NCI-H2171 treated with DMSO at 0.1 percent for 48 hours (cell line): ENCODE results near the gene SEMA5A.

Experiments used
- DNase-seq: peaks from one replicate; lab custom pipeline; 2025; lab: John Stamatoyannopoulos, UW

The SEMA5A gene

GRCh38 chr5:9512457-9512856 is 33.4 kb downstream of the SEMA5A start:
- DNase-seq, result no peak

GRCh38 chr5:9507974-9508373 is 37.9 kb downstream of the SEMA5A start:
- no peak for DNase-seq

DNA sequence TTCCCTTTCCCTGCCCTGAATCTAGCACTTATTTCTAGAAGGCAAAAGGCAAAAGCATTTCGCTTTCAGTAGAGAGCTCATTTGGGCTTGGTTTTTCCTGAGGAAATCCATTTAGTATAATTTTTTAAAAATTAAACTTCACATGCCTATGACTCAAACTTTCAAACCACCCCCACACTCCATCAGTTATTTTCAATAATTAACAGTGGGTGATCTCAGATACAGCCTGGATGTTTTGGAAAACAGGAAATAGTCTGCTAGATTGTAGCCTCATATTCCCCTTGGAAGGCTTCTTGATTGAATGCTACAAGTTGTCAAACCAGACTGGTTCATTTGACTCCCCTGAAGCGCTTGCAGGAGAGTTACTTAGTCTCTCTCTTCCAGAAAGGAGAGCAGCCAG is 40.6 kb downstream of the SEMA5A start:
- DNase-seq, result no peak

DNA sequence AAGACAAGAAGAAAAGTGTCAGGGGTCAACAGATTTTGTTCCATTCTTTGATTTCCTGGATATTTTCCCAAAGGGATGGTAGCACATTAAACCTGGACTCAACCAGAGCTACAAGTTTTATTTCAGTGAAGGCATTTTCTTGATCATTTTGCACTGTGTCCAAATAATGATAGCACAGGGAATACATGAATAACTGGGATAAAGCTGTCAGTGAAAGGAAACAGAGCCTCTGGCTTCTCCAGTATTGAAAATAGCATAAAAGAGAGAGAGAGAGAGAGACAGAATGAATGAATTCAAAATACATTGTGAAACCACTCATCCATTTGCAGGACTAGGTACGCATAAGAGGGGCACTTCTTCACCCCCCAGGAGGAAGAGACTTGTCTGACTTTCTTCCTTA is 43.0 kb downstream of the SEMA5A start:
- no peak for DNase-seq

DNA sequence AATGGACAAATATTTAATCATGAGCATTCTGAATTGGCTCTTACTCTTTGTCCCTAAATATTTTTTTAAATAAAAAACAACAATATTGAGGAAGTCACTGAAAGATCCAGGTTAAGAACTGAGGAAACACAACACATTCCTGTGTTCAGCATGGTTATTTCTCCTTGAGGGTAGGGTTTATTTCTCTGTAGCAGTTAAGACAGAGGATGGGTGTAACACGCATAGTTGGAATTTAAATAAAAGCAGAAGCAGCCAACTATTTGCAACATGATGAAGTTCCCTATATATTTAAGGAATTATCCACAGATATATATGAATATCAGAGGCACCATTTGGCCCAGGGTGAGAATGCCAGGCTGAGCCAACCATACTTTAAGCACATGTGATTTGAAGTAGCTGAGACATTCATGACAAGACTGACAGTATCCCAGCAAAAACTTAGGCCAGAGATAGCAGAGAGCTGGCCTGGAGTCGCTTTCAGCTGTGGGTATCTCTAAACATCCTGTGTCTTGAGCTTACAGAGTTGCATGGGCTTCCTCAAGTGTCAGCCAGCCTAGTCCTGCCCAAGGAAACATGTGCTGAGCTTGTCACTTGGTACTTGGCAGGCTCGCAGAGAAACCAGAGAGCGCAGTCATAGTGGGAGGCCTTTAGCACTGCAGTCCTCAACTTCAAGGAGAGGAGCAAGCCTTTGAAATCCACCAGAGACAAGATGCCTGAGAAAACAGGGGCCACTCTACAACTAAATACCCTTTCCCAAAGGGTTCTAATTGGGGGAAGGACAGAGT is 43.6 kb downstream of the SEMA5A start:
- DNase-seq, result no peak

- DNase-seq, result no peak
These were observed 45.2 kb downstream of the SEMA5A start for GRCh38 chr5:9500625-9501024.

- DNase-seq, result no peak
These were observed 45.7 kb downstream of the SEMA5A start for GRCh38 chr5:9500193-9500592.

GRCh38 chr5:9499498-9499876 is 46.4 kb downstream of the SEMA5A start:
- no peak for DNase-seq

DNA sequence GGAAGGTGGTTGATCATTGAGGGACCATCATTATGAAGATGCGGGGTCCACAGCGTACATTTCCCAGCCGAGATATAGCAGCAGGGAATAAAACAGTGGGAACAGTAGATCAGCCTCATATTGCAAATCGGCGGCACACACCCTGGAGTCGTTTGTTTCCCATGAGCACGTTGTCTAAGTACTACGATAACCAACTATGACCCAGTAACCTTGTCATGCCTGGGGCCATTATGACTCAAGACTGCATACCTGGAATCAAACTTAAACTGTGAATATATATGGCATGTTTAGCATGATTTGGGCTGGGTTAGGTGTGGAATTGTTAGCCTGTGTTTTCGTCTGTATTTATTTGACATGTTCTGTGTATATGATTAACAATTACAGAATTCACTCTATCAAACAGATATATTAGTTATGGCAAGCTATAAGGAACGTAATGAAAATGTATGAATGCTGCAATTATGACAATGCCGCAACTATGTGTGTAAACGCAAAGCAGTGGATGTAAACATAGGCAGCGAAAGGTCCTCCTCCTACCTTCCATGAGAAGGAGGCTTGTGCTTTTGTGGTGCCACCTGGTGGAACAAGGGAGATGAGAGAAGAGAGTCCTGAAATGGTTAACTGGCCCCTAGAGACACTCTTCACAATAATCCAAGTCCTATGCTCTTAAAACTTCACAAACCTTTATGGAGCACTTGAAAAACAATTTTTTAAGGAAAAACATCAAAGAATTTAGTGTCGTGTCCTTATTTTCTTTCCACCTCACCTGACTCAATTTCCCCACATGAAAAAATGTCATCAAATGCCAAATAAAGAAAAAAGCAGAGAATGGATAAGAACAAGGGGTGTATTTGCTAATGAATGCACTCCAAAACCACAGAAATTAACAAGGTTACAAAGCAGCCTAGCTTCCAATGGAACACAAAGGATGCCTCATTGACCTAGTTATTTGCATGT is 47.1 kb downstream of the SEMA5A start:
- peak; percentile 9 for DNase-seq

DNA sequence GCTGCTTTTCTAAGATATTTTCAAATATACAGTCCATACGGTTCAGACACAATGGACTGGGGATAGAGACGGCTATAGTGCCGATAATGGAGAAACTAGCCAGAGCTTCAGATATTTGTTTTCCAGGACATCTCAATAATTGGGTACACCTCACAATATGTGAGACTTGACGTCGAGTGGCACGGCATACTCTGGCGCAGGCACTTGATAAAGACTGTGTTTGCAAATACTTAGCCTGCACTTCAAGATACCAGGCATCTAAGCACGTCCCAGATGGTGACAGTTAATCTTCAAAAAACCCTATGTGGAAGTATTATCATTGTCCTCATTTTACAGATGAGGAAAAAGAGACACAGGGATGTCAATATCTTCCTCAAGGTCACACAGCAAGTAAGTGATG is 48.5 kb downstream of the SEMA5A start:
- no peak for DNase-seq

DNA sequence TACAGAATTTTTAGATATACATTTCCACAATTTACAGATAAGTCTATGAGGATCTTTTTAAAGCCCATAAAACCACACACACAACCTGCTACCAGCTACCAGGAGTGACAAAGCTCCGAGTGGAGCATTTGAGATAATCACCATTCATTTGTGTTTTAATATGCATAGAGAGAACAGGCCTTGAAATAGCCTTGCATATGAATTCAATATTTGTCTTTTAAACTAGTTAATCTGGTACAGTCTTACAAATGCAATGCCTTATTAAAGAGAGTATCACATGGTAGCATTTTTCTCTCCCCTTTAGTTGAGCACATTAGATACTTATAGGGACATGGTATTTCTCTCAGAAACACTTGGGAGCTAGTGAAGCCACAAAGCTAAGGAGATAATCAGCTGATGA is 49.1 kb downstream of the SEMA5A start:
- no peak for DNase-seq

DNA sequence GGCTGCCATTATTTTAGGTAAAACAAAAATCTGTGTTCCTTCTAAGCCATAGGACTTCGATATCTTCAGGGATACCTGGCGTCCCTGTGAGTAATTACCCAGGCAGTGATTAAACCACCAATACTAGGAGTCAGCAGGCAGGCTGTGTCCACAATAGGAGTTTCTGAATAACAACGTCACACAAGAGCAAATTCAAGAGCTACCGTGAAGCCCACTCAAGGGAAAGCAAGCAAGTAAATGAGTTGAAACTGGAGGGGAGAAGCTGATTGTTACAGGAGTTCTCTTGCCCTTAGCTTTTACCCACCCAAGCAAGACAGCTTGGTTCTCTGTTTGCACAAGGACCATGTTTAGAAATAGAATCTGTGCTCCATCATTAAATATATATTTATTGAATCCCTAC is 50.8 kb downstream of the SEMA5A start:
- DNase-seq, result no peak

DNA sequence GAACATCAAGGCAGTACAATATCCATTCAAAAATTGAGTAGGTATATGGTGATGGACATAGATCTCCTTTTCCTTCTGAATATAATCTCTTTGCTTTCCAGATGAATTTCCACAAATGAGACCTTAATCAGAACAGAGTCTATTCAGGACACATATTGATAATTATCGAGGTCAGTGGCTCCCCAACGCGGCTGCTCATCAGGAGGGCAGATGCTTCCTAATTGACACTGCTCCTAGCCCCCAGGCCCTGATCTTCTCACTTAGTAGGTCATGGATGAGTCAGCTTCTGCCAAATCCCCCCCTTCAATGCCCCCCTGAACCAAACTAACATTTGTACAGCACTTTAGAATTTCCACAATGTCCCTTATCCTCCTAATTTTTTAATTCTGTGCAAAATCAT is 51.6 kb downstream of the SEMA5A start:
- DNase-seq, result no peak

GRCh38 chr5:9490494-9491097 is 55.3 kb downstream of the SEMA5A start:
- no peak for DNase-seq

GRCh38 chr5:9483779-9484178 is 62.1 kb downstream of the SEMA5A start:
- DNase-seq, result no peak

GRCh38 chr5:9483243-9483642 is 62.6 kb downstream of the SEMA5A start:
- no peak for DNase-seq

DNA sequence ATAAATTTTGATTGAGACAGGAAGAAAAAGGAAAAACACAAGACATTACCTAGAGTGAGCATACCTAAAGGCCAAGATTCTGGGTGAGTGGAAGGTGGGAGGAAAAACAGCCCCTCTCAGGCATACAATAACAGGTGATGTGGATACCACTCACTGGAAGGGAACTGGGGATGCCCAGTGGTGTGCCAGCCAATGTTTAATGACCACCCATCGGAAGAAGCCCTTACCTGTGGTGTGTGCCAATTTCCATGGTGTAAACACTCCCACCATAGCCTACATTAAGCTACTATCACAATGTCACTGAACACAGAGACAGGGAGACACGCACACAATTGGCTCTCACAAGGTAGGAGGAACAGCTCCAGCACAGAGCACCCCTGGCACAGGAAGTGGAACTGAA is 63.5 kb downstream of the SEMA5A start:
- no peak for DNase-seq

- no peak for DNase-seq
These were observed 65.4 kb downstream of the SEMA5A start for GRCh38 chr5:9480499-9480898.

GRCh38 chr5:9479990-9480389 is 65.9 kb downstream of the SEMA5A start:
- no peak for DNase-seq

DNA sequence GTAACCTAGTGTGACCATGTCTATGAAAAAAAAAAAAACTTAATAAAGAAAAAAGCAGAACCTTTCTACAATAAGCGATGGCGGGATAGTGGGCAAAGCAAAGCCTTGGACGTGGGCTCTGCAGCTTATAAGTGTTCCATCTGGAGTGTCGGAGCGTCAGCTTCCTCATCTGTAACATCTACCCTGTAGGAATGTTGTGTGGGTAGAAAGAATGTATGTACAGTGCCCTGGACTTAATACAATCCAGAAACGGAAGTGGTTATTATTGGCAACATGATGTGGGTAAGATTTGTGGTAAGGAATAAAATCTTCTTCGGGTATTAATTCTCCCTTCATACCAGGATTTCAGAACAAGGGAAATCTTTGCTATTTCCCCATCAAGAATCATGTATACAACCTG is 66.5 kb downstream of the SEMA5A start:
- DNase-seq, result no peak

DNA sequence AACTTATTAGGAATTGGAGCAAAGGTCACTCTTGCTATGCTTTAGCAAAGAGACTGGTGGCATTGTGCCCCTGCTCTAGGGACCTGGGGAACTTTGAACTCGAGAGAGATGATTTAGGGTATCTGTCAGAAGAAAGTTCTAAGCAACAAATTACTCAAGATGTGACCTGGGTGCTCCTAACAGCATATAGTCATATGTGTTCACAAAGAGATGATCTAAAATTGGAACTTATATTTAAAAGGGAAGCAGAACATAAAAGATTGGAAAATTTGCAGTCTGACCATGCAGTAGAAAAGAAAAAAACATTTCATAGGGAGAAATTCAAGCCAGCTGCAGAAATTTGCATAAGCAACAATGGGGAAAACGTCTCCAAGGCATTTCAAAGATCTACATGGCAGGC is 68.3 kb downstream of the SEMA5A start:
- no peak for DNase-seq

- no peak for DNase-seq
These were observed 71.5 kb downstream of the SEMA5A start for GRCh38 chr5:9474219-9475002.
